Ovary (tissue), 10 donors: ENCODE data around the gene APIP. TPM values are rescaled to one million over a fixed set of nuclear protein-coding genes. Genes with fewer than 3 reads are reported as not detected.

ENCODE experiments used
- DNase-seq, 5 donors: peaks; one replicate each; pipeline ENCODE4 v3.0.0-alpha.2; 2019 to 2020
- H3K27ac ChIP-seq, 2 donors: fragments of 200-600 bp; one replicate each; pipeline versions ENCODE4 v1.5.1 to v1.8.0; 2019 to 2022
- H3K27me3 ChIP-seq: fragments of 200-600 bp; one replicate; pipeline ENCODE4 v1.8.0; 2022
- H3K36me3 ChIP-seq: fragments of 200-600 bp; sonication (generic); one replicate; pipeline ENCODE4 v1.5.1; 2019
- H3K4me1 ChIP-seq: one replicate; pipeline ENCODE4 v1.8.1; 2013; ENCODE audit warnings: mild to moderate bottlenecking, moderate library complexity; ENCODE audit not compliant: insufficient read depth
- H3K4me3 ChIP-seq: fragments of 200-600 bp; sonication (generic); one replicate; pipeline ENCODE4 v1.5.1; 2017
- H3K9me3 ChIP-seq, 2 donors: fragments of 200-600 bp in 1 of 2; sonication (generic) in 1 of 2; one replicate each; pipeline versions ENCODE4 v1.5.1 to v1.8.1; 2013 to 2019; ENCODE audit warnings: mild to moderate bottlenecking in 1 of 2, moderate library complexity in 1 of 2
- CTCF ChIP-seq, 3 donors: fragments of 450-650 bp in 2 of 3; fragments of 200-600 bp in 1 of 3; IDR thresholded peaks; one replicate each; pipeline versions ENCODE4 v1.5.1 to v1.8.0; 2016 to 2022; ENCODE audit warnings: antibody characterized with exemption in 3 of 3, mild to moderate bottlenecking in 1 of 3
- EP300 ChIP-seq: sonication (generic); formaldehyde crosslinking; IDR thresholded peaks from one replicate; pipeline ENCODE4 v1.6.1; 2017; ENCODE audit warnings: antibody characterized with exemption
- POLR2A ChIP-seq: fragments of 450-650 bp; IDR thresholded peaks from one replicate; pipeline ENCODE4 v1.6.1; 2017; ENCODE audit warnings: antibody characterized with exemption, mild to moderate bottlenecking, moderate library complexity
- WGBS, 3 donors: extraction: QIAGEN DNeasy Blood & Tissue Kit in 1 of 3; methylation state at CpG; one replicate each; pipeline versions ENCODE4 v1.1.5 to v1.1.7; 2013 to 2017; 5-methylcytosine and 5-hydroxymethylcytosine counted together
- intact Hi-C, 4 donors: fragments of 100-400 bp; cut with DNase I; formaldehyde crosslinking; loops; one replicate each; pipeline versions ENCODE4 v1.11.0 to v1.15.1; 2022 to 2023
- long read RNA-seq, 3 donors: library from polyadenylated mRNA in 2 of 3; unstranded in 2 of 3; transcript quantifications; one replicate each; pipeline ENCODE4 v2.0.0 and lab custom pipeline, GENCODE V29; 2021 to 2026
- polyA plus RNA-seq, 2 donors: library from polyadenylated mRNA; stranded (reverse); fragments of 200-250 nt in 1 of 2; fragments of 350-450 nt in 1 of 2; fragmentation: Illumina TruSeq in 1 of 2; extraction: RNeasy Lipid Tissue Mini Kit (QIAGEN cat#74804) in 1 of 2; gene quantifications; one replicate each; pipeline ENCODE4 v1.2.3, GENCODE V29; 2013 to 2014
- total RNA-seq, 7 donors: library from RNA; depleted of rRNA in 2 of 7; stranded (reverse); fragments of >200 nt in 2 of 7; fragmentation: NEBNext Ultra II Directional in 3 of 7; extraction: Animal tissue kit (Norgen Biotek cat#: 25700) in 3 of 7; gene quantifications; one replicate each; pipeline versions ENCODE4 v1.1.0 to v1.2.4, GENCODE V29; 2016 to 2023
- donor health status: DM: no; HTN: no; CAD: no; lungs with moderate emphysema.
- donor health status: DM: no; HTN: no; CAD: no.
- donor health status: Bipolar disorder and iron deficiency.
- donor health status: DM: yes; HTN: yes; CAD: no.
- donor health status: DM: no; HTN: no; CAD: no.
- donor health status: DM: yes; HTN: yes; CAD: no.

Gene APIP
- total RNA-seq: 10 to 100 TPM; 20.6 to 27.6 (median 24.1) TPM
- 10 to 100 TPM; 20.5 to 26.6 TPM for polyA plus RNA-seq
- long read RNA-seq, donor 1, transcript APIP-202 (6 exons, 1,042 nt): minor isoform, 8 of 47 reads
- long read RNA-seq, donor 1, transcript APIP-201 (7 exons, 1,366 nt): major isoform, 21 of 47 reads
- long read RNA-seq, donor 1, partial matches to known transcripts: 1 of 47 reads
- long read RNA-seq, donor 1, other reads (novel, unspliced or antisense): 17 of 47 reads
- long read RNA-seq, donor 2, transcript APIP-201 (7 exons, 1,366 nt): major isoform, 13 of 17 reads
- long read RNA-seq, donor 2, partial matches to known transcripts: 0 of 17 reads
- long read RNA-seq, donor 2, other reads (novel, unspliced or antisense): 0 of 17 reads
- long read RNA-seq, donor 3, transcript APIP-202 (6 exons, 1,042 nt): minor isoform, 5 of 26 reads
- long read RNA-seq, donor 3, transcript APIP-201 (7 exons, 1,366 nt): major isoform, 16 of 26 reads
- long read RNA-seq, donor 3, partial matches to known transcripts: 1 of 26 reads
- long read RNA-seq, donor 3, other reads (novel, unspliced or antisense): 4 of 26 reads

GRCh38 chr11:34916015-34916842 lies at the start of gene APIP, which contains the start of gene PDHX:
Gene APIP (minus strand): TSS chr11:34916379. CDS start chr11:34916284, 95 bp downstream.
Gene PDHX (plus strand): TSS chr11:34916618. CDS start chr11:34916656, 38 bp downstream.
- H3K4me1 ChIP-seq: peaks cover 5% of the 10 kb centered on the region
- WGBS, 3 donors: 0 to 1% (median 0%) methylated on average over 43 to 79 of the region's 79 CpGs
- peak within 1 kb of the TSS; percentile 83 for H3K4me3 ChIP-seq
- peak within 1 kb of the TSS; percentile 67 to 97 for H3K27ac ChIP-seq
- no peaks in the 10 kb centered on the region for H3K36me3 ChIP-seq
- no peaks in the 10 kb centered on the region for H3K27me3 ChIP-seq
- peak; percentile 99 to 100 (median 99) for DNase-seq
- intact Hi-C loops: no loop called here
- no peaks in the 10 kb centered on the region for H3K9me3 ChIP-seq
- TF ChIP-seq CTCF (IDR thresholded peaks at IDR 0.05) (no peak), POLR2A (peak; percentile 92)

GRCh38 chr11:34964610-34965331 lies 48.6 kb upstream of the APIP start:
- no peaks in the 10 kb centered on the region for H3K9me3 ChIP-seq
- TF ChIP-seq CTCF (IDR thresholded peaks at IDR 0.05) (no peak), POLR2A (no peak), EP300 (no peak)
- no peak for DNase-seq
- H3K4me1 ChIP-seq: no peaks in the 10 kb centered on the region
- 63 to 78% (median 64%) methylated on average over 3 of the region's 3 CpGs for WGBS, 3 donors
- intact Hi-C loops: no loop called here
- H3K27me3 ChIP-seq: no peaks in the 10 kb centered on the region
- H3K36me3 ChIP-seq: no peaks in the 10 kb centered on the region
- no peak overlapping the region for H3K27ac ChIP-seq
- no peak overlapping the region for H3K4me3 ChIP-seq

DNA sequence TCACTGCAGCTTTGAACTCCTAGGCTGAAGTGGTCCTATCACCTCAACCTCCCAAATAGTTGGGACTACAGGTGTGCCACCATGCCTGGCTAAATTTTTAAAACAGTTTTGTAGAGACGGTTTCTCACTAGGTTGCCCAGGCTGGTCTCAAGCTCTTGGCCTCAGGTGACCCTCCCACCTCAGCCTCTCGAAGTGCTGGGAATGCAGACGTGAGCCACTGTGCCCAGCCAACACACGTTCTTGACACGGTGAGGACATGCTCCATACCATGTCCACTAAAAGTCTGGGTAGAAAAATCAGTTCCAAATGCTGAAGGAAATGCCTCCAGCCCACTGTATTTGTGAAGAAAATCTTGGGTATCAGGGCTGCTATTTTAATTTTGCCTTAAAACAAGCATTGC lies 47.2 kb upstream of the APIP start:
- no peak for TF ChIP-seq CTCF (IDR thresholded peaks at IDR 0.05)
- no peak overlapping the region for H3K27ac ChIP-seq
- no peak for DNase-seq
- H3K4me3 ChIP-seq: no peak overlapping the region
- no peaks in the 10 kb centered on the region for H3K4me1 ChIP-seq
- no peaks in the 10 kb centered on the region for H3K36me3 ChIP-seq
- no peaks in the 10 kb centered on the region for H3K27me3 ChIP-seq
- 92 to 97% (median 94%) methylated on average over 5 of the region's 5 CpGs for WGBS, 3 donors
- H3K9me3 ChIP-seq: no peaks in the 10 kb centered on the region
- intact Hi-C loops: no loop called here

- H3K4me1 ChIP-seq: no peaks in the 10 kb centered on the region
- TF ChIP-seq POLR2A: no peak
- no peak for TF ChIP-seq EP300
- no peak for TF ChIP-seq CTCF (IDR thresholded peaks at IDR 0.05)
- H3K9me3 ChIP-seq: no peaks in the 10 kb centered on the region
- no peaks in the 10 kb centered on the region for H3K36me3 ChIP-seq
- H3K4me3 ChIP-seq: no peak overlapping the region
- no peak for DNase-seq
- intact Hi-C loops: no loop called here
- H3K27ac ChIP-seq: no peak overlapping the region
- H3K27me3 ChIP-seq: no peaks in the 10 kb centered on the region
These were observed 45.9 kb upstream of the APIP start for GRCh38 chr11:34962034-34962433.
